PFSK-1 (cell line): Measurements from ENCODE around the gene GIMAP1.

Experiments used
- REST ChIP-seq, 2 experiments: IDR thresholded peaks; 2 replicates each; pipeline versions ENCODE4 v1.6.1 to v1.8.0; 2011 to 2012; ENCODE audit warnings: low read depth in 2 of 2, low read length in 2 of 2, control low read depth in 1 of 2, inconsistent platforms in 1 of 2, mild to moderate bottlenecking in 1 of 2, moderate library complexity in 1 of 2; ENCODE audit not compliant: insufficient read depth in 1 of 2
- SIN3A ChIP-seq: IDR thresholded peaks from 2 replicates; pipeline ENCODE4 v1.6.1; 2012; ENCODE audit warnings: mild to moderate bottlenecking, low read length, moderate library complexity, borderline replicate concordance; ENCODE audit not compliant: insufficient read depth

GRCh38 chr7:150753239-150753638 lies 36.8 kb downstream of the GIMAP1 start:
- no peak for TF ChIP-seq SIN3A
- TF ChIP-seq REST (IDR thresholded peaks at IDR 0.05; ENCODE audit: insufficient read depth in 1 of 2, low read depth in 2 of 2, low read length in 2 of 2), result no peak
